Ovary (tissue), 3 donors: ENCODE results near the gene RNU1-3.
"Not testable (repeated sequence)": the region's sequence is repeated elsewhere in the genome, so short reads cannot be mapped to it uniquely, and the experiment has no call there.

Experiments
- CTCF ChIP-seq, 3 donors: fragments of 450-650 bp in 2 of 3; fragments of 200-600 bp in 1 of 3; IDR thresholded peaks; one replicate each; pipeline versions ENCODE4 v1.5.1 to v1.8.0; 2016 to 2022; ENCODE audit warnings: antibody characterized with exemption in 3 of 3, mild to moderate bottlenecking in 1 of 3
- EP300 ChIP-seq: sonication (generic); formaldehyde crosslinking; IDR thresholded peaks from one replicate; pipeline ENCODE4 v1.6.1; 2017; ENCODE audit warnings: antibody characterized with exemption
- POLR2A ChIP-seq: fragments of 450-650 bp; IDR thresholded peaks from one replicate; pipeline ENCODE4 v1.6.1; 2017; ENCODE audit warnings: antibody characterized with exemption, mild to moderate bottlenecking, moderate library complexity
- donor health status: DM: no; HTN: no; CAD: no.

DNA sequence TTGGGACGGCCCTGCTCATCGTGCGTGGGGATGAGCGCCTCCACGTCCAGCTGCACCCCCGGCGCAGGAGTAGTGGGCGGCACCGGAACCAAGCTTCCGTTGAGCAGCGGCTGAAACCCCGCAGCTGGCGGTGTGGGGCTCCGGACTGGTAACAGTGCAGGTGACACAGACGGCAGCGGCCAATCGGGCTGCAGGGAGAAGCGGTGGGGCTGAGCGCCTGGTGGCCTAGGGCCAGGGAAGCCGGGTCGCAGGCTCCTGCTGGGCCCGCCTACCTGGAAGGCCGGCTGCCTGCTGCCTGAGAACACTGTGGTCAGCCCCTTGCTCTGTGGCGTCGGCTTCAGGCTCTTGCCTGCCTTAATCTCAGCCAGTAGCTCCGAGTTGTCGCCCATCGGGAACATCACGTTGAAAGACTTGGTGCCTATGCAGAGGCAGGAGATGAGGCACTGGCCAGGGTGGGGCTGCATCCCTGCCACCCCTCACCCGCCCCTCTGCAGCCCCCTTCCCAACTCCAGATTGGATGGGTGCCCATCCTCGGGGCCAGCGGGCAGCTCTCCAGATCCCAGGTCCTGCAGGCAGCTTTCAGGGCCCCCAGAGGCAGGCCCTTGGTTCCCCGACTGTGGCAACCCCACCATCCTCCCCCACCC lies 29.9 kb upstream of the RNU1-3 start:
- not testable (repeated sequence) for TF ChIP-seq CTCF (IDR thresholded peaks at IDR 0.05); POLR2A; EP300
